Measurements from ENCODE around the gene POPDC3. TPM values are rescaled to one million over a fixed set of nuclear protein-coding genes. Genes with fewer than 3 reads are reported as not detected.

The POPDC3 gene
- total RNA-seq, 2 donors from 2014 or later, result not detected

- peaks cover 27 to 31% of the 10 kb centered on the region in 2 donors for H3K27me3 Mint-ChIP-seq
- DNase-seq (ENCODE audit: low spot score) (no peak), ATAC-seq (no peak)
- H3K4me1 Mint-ChIP-seq (ENCODE audit: low read depth in 2 of 2), result no peaks in the 10 kb centered on the region
- H3K36me3 Mint-ChIP-seq, result no peaks in the 10 kb centered on the region
- H3K4me3 Mint-ChIP-seq, result no peak overlapping the region
- no peak overlapping the region for H3K27ac Mint-ChIP-seq
- no peaks in the 10 kb centered on the region for H3K9me3 Mint-ChIP-seq
These were observed 17.4 kb downstream of the POPDC3 start for GRCh38 chr6:105162377-105162776.

- no peak for DNase-seq (ENCODE audit: low spot score)
- H3K9me3 Mint-ChIP-seq, result no peaks in the 10 kb centered on the region
- peaks cover 23% of the 10 kb centered on the region in 2 donors for H3K27me3 Mint-ChIP-seq
- H3K4me1 Mint-ChIP-seq (ENCODE audit: low read depth in 2 of 2), result no peaks in the 10 kb centered on the region
- H3K27ac Mint-ChIP-seq, result no peak overlapping the region
- H3K4me3 Mint-ChIP-seq, result no peak overlapping the region
- no peaks in the 10 kb centered on the region for H3K36me3 Mint-ChIP-seq
- ATAC-seq, result no peak
These were observed 18.4 kb downstream of the POPDC3 start for GRCh38 chr6:105161421-105161820.

GRCh38 chr6:105153676-105154075 is 26.1 kb downstream of the POPDC3 start:
- Mint-ChIP-seq H3K27ac (no peak overlapping the region), H3K4me3 (no peak overlapping the region), H3K9me3 (no peaks in the 10 kb centered on the region), H3K27me3 (peaks cover 9 to 21% of the 10 kb centered on the region in 2 donors), H3K4me1 (ENCODE audit: low read depth in 2 of 2) (no peaks in the 10 kb centered on the region), H3K36me3 (no peaks in the 10 kb centered on the region)
- ATAC-seq (peak in 1 of 2 donors; percentile 81), DNase-seq (ENCODE audit: low spot score) (no peak)

GRCh38 chr6:105152880-105153279 is 26.9 kb downstream of the POPDC3 start:
- peak overlapping the region in 1 of 2 donors; percentile 73 for H3K27ac Mint-ChIP-seq
- H3K36me3 Mint-ChIP-seq, result no peaks in the 10 kb centered on the region
- H3K4me3 Mint-ChIP-seq, result peak overlapping the region; percentile 68
- no peak for DNase-seq (ENCODE audit: low spot score)
- ATAC-seq, result peak in 1 of 2 donors; percentile 50
- H3K4me1 Mint-ChIP-seq (ENCODE audit: low read depth in 2 of 2), result no peaks in the 10 kb centered on the region
- peaks cover 9 to 15% of the 10 kb centered on the region in 2 donors for H3K27me3 Mint-ChIP-seq
- no peaks in the 10 kb centered on the region for H3K9me3 Mint-ChIP-seq

GRCh38 chr6:105151644-105152043 is 28.2 kb downstream of the POPDC3 start:
- ATAC-seq, result peak in 1 of 2 donors; percentile 64
- peaks cover 9 to 15% of the 10 kb centered on the region in 2 donors for H3K27me3 Mint-ChIP-seq

GRCh38 chr6:105138141-105138540 is 41.7 kb downstream of the POPDC3 start:
- DNase-seq (ENCODE audit: low spot score), result no peak
- Mint-ChIP-seq H3K27ac (no peak overlapping the region), H3K27me3 (peaks cover 37 to 76% of the 10 kb centered on the region in 2 donors), H3K4me3 (peak overlapping the region; percentile 71), H3K36me3 (no peaks in the 10 kb centered on the region), H3K9me3 (no peaks in the 10 kb centered on the region), H3K4me1 (ENCODE audit: low read depth in 2 of 2) (peaks cover 4 to 7% of the 10 kb centered on the region in 2 donors)
- no peak for ATAC-seq

More at GRCh38 chr6:105151644-105152043, 28.2 kb downstream of the POPDC3 start:
- Mint-ChIP-seq H3K9me3 (no peaks in the 10 kb centered on the region), H3K4me1 (ENCODE audit: low read depth in 2 of 2) (no peaks in the 10 kb centered on the region), H3K4me3 (peak overlapping the region; percentile 14), H3K36me3 (no peaks in the 10 kb centered on the region), H3K27ac (no peak overlapping the region)
- no peak for DNase-seq (ENCODE audit: low spot score)

GRCh38 chr6:105137388-105137787 is 42.4 kb downstream of the POPDC3 start:
- ATAC-seq, result no peak
- H3K27ac Mint-ChIP-seq, result no peak overlapping the region

GRCh38 chr6:105136431-105137350 is 43.1 kb downstream of the POPDC3 start:
- Mint-ChIP-seq H3K27me3 (peaks cover 38 to 75% of the 10 kb centered on the region in 2 donors), H3K27ac (no peak overlapping the region), H3K9me3 (no peaks in the 10 kb centered on the region), H3K36me3 (no peaks in the 10 kb centered on the region), H3K4me1 (ENCODE audit: low read depth in 2 of 2) (peaks cover 4 to 7% of the 10 kb centered on the region in 2 donors), H3K4me3 (peak overlapping the region; percentile 71)
- ATAC-seq, result peak; percentile 70 to 85
- no peak for DNase-seq (ENCODE audit: low spot score)

More at GRCh38 chr6:105137388-105137787, 42.4 kb downstream of the POPDC3 start:
- DNase-seq (ENCODE audit: low spot score), result no peak
- H3K27me3 Mint-ChIP-seq, result peaks cover 37 to 75% of the 10 kb centered on the region in 2 donors
- no peaks in the 10 kb centered on the region for H3K9me3 Mint-ChIP-seq
- H3K4me1 Mint-ChIP-seq (ENCODE audit: low read depth in 2 of 2), result peaks cover 4 to 7% of the 10 kb centered on the region in 2 donors
- no peaks in the 10 kb centered on the region for H3K36me3 Mint-ChIP-seq
- H3K4me3 Mint-ChIP-seq, result peak overlapping the region; percentile 71

- peak overlapping the region; percentile 63 for H3K4me3 Mint-ChIP-seq
- H3K27ac Mint-ChIP-seq, result no peak overlapping the region
- no peaks in the 10 kb centered on the region for H3K36me3 Mint-ChIP-seq
- no peak for DNase-seq (ENCODE audit: low spot score)
- peaks cover 33 to 70% of the 10 kb centered on the region in 2 donors for H3K27me3 Mint-ChIP-seq
- ATAC-seq, result no peak
- no peaks in the 10 kb centered on the region for H3K9me3 Mint-ChIP-seq
- H3K4me1 Mint-ChIP-seq (ENCODE audit: low read depth in 2 of 2), result peaks cover 4 to 7% of the 10 kb centered on the region in 2 donors
These were observed 43.8 kb downstream of the POPDC3 start for GRCh38 chr6:105135907-105136430.

GRCh38 chr6:105135056-105135455 is 44.8 kb downstream of the POPDC3 start:
- Mint-ChIP-seq H3K4me1 (ENCODE audit: low read depth in 2 of 2) (peaks cover 4 to 7% of the 10 kb centered on the region in 2 donors), H3K27ac (no peak overlapping the region), H3K4me3 (no peak overlapping the region), H3K36me3 (no peaks in the 10 kb centered on the region), H3K9me3 (no peaks in the 10 kb centered on the region), H3K27me3 (peaks cover 30 to 61% of the 10 kb centered on the region in 2 donors)
- DNase-seq (ENCODE audit: low spot score) (no peak), ATAC-seq (no peak)

- Mint-ChIP-seq H3K27ac (no peak overlapping the region), H3K4me1 (ENCODE audit: low read depth in 2 of 2) (no peaks in the 10 kb centered on the region), H3K27me3 (peaks cover 11 to 19% of the 10 kb centered on the region in 2 donors), H3K4me3 (no peak overlapping the region), H3K9me3 (no peaks in the 10 kb centered on the region), H3K36me3 (no peaks in the 10 kb centered on the region)
- DNase-seq (ENCODE audit: low spot score) (no peak), ATAC-seq (no peak)
These were observed 57.1 kb downstream of the POPDC3 start for GRCh38 chr6:105122717-105123116.

GRCh38 chr6:105121981-105122380 is 57.8 kb downstream of the POPDC3 start:
- H3K27ac Mint-ChIP-seq, result no peak overlapping the region

GRCh38 chr6:105120570-105120969 is 59.2 kb downstream of the POPDC3 start:
- DNase-seq (ENCODE audit: low spot score) (no peak), ATAC-seq (no peak)
- Mint-ChIP-seq H3K4me3 (no peak overlapping the region), H3K27me3 (peaks cover 18 to 26% of the 10 kb centered on the region in 2 donors), H3K9me3 (no peaks in the 10 kb centered on the region), H3K4me1 (ENCODE audit: low read depth in 2 of 2) (no peaks in the 10 kb centered on the region), H3K27ac (no peak overlapping the region), H3K36me3 (no peaks in the 10 kb centered on the region)

More at GRCh38 chr6:105121981-105122380, 57.8 kb downstream of the POPDC3 start:
- Mint-ChIP-seq H3K27me3 (peaks cover 13 to 19% of the 10 kb centered on the region in 2 donors), H3K4me1 (ENCODE audit: low read depth in 2 of 2) (no peaks in the 10 kb centered on the region), H3K9me3 (no peaks in the 10 kb centered on the region), H3K4me3 (no peak overlapping the region), H3K36me3 (no peaks in the 10 kb centered on the region)
- DNase-seq (ENCODE audit: low spot score), result no peak
- ATAC-seq, result no peak

- no peak for DNase-seq (ENCODE audit: low spot score)
- Mint-ChIP-seq H3K4me3 (no peak overlapping the region), H3K27me3 (peaks cover 21 to 28% of the 10 kb centered on the region in 2 donors), H3K9me3 (no peaks in the 10 kb centered on the region), H3K36me3 (no peaks in the 10 kb centered on the region), H3K27ac (no peak overlapping the region), H3K4me1 (ENCODE audit: low read depth in 2 of 2) (no peaks in the 10 kb centered on the region)
- ATAC-seq, result no peak
These were observed 63.7 kb downstream of the POPDC3 start for GRCh38 chr6:105116150-105116549.

All from natural killer cell treated with Interleukin-12 subunit alpha and Interleukin-12 subunit beta and Interleukin-15 and Interleukin-18, amount 100 ng/mL, for 72 hours (primary cell).